NT2/D1 (cell line): ENCODE results near the gene GNG4.

Experiments
- SUZ12 ChIP-seq: IDR thresholded peaks from 2 replicates; pipeline ENCODE4 v1.6.1; 2011; ENCODE audit not compliant: insufficient read length, insufficient read depth; ENCODE audit errors: extremely low read depth
- YY1 ChIP-seq: IDR thresholded peaks from 2 replicates; pipeline ENCODE4 v1.6.1; 2011; ENCODE audit not compliant: insufficient read length, insufficient read depth

DNA sequence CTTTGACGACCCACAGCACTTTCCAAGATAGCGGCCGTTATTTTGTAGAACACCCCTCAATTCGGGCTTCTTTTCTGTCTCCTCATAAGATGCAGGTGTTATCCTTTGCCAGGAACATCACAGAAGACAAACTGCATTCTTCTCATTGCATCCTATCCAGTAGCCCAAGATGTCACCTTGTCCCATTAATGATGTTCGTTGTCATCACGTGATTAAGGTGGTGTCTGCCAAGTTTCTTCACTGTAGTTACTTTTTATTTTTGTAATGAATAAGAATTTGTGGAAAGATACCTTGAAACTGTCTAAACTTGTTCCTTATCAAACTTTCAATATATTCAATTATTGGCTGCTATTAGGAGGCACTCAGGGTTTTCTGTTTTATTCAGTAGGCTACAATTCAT, 39.4 kb downstream of the GNG4 start:
- TF ChIP-seq YY1 (no peak), SUZ12 (no peak)
